CD14-positive monocyte (primary cell): Measurements from ENCODE around the gene ATXN3. TPM values are rescaled to one million over a fixed set of nuclear protein-coding genes. Genes with fewer than 3 reads are reported as not detected.

ENCODE experiments used
- DNase-seq, 3 donors: peaks; one replicate each; pipeline ENCODE4 v3.0.0-alpha.2; 2011 to 2022
- H2AFZ ChIP-seq: 2 replicates; pipeline ENCODE4 v1.6.0; 2012; ENCODE audit warnings: mild to moderate bottlenecking, low read depth, low read length, inconsistent platforms; ENCODE audit not compliant: insufficient read depth, poor library complexity, severe bottlenecking
- H3K27ac ChIP-seq, 2 donors: 1 replicate in 1 of 2; 2 replicates in 1 of 2; pipeline ENCODE4 v1.5.1; 2012 to 2013; ENCODE audit warnings: low read length in 2 of 2, control low read depth in 1 of 2, inconsistent platforms in 1 of 2, low read depth in 1 of 2, mild to moderate bottlenecking in 1 of 2
- H3K27me3 ChIP-seq, 2 donors: one replicate each; pipeline versions ENCODE4 v1.6.0 to v1.6.1; 2011 to 2013; ENCODE audit warnings: low read length in 2 of 2; ENCODE audit not compliant: control insufficient read depth in 2 of 2, insufficient read depth in 2 of 2
- H3K36me3 ChIP-seq, 2 donors: replicated peaks in 1 of 2; 1 replicate in 1 of 2; 2 replicates in 1 of 2; pipeline versions ENCODE4 v1.5.1 to v1.6.1; 2012 to 2013; ENCODE audit warnings: low read length in 2 of 2, control low read depth in 1 of 2, inconsistent platforms in 1 of 2, mild to moderate bottlenecking in 1 of 2; ENCODE audit not compliant: insufficient read depth in 2 of 2, control insufficient read depth in 1 of 2
- H3K4me1 ChIP-seq, 2 donors: 1 replicate in 1 of 2; 2 replicates in 1 of 2; pipeline versions ENCODE4 v1.5.1 to v1.6.1; 2012 to 2013; ENCODE audit warnings: low read length in 2 of 2, control low read depth in 1 of 2, inconsistent platforms in 1 of 2, mild to moderate bottlenecking in 1 of 2, moderate library complexity in 1 of 2; ENCODE audit not compliant: insufficient read depth in 2 of 2, control insufficient read depth in 1 of 2
- H3K4me2 ChIP-seq: replicated peaks from 2 replicates; pipeline ENCODE3; 2012; ENCODE audit warnings: low read length, moderate library complexity, mild to moderate bottlenecking; ENCODE audit not compliant: poor library complexity, severe bottlenecking; ENCODE audit errors: extremely low read depth
- H3K4me3 ChIP-seq, 3 experiments: fragments of 200-600 bp in 1 of 3; sonication (generic) in 1 of 3; replicated peaks in 1 of 3; 1 replicate in 2 of 3; 2 replicates in 1 of 3; pipeline ENCODE4 v1.5.1; 2011 to 2013; ENCODE audit warnings: low read length in 3 of 3, mild to moderate bottlenecking in 3 of 3, control low read depth in 2 of 3, low read depth in 2 of 3, inconsistent platforms in 1 of 3, moderate library complexity in 1 of 3
- H3K79me2 ChIP-seq: 2 replicates; pipeline ENCODE4 v1.6.0; 2012; ENCODE audit warnings: mild to moderate bottlenecking, control low read depth, inconsistent platforms, low read length, moderate library complexity; ENCODE audit not compliant: insufficient read depth
- H3K9ac ChIP-seq: 2 replicates; pipeline ENCODE4 v1.6.0; 2017; ENCODE audit warnings: low read length, mild to moderate bottlenecking; ENCODE audit not compliant: insufficient read depth, poor library complexity, severe bottlenecking
- H3K9me3 ChIP-seq, 2 donors: replicated peaks in 1 of 2; 1 replicate in 1 of 2; 2 replicates in 1 of 2; pipeline versions ENCODE4 v1.5.1 to v1.6.1; 2012 to 2013; ENCODE audit warnings: low read length in 2 of 2, control low read depth in 1 of 2; ENCODE audit not compliant: control insufficient read depth in 1 of 2, insufficient read depth in 1 of 2
- H4K20me1 ChIP-seq: 2 replicates; pipeline ENCODE4 v1.6.0; 2012; ENCODE audit warnings: mild to moderate bottlenecking, low read length, control low read depth, moderate library complexity; ENCODE audit not compliant: insufficient read depth
- H3K27ac Mint-ChIP-seq, 7 donors: one replicate each; pipeline ENCODE4 v1.8.0; 2020; ENCODE audit warnings: mild to moderate bottlenecking in 7 of 7, mixed read lengths in 7 of 7, moderate library complexity in 6 of 7, inconsistent platforms in 2 of 7
- H3K27me3 Mint-ChIP-seq, 3 donors: one replicate each; pipeline ENCODE4 v1.8.0; 2021 to 2022; ENCODE audit warnings: low read depth in 3 of 3, mild to moderate bottlenecking in 3 of 3, mixed read lengths in 3 of 3, moderate library complexity in 3 of 3, inconsistent platforms in 1 of 3
- H3K36me3 Mint-ChIP-seq, 2 donors: one replicate each; pipeline ENCODE4 v1.8.0; 2020; ENCODE audit warnings: mixed read lengths in 2 of 2, inconsistent platforms in 1 of 2, mild to moderate bottlenecking in 1 of 2
- H3K4me1 Mint-ChIP-seq: one replicate; pipeline ENCODE4 v1.8.0; 2020; ENCODE audit warnings: mild to moderate bottlenecking, mixed read lengths
- H3K4me3 Mint-ChIP-seq, 2 donors: one replicate each; pipeline ENCODE4 v1.8.0; 2020; ENCODE audit warnings: mild to moderate bottlenecking in 2 of 2, mixed read lengths in 2 of 2, moderate library complexity in 1 of 2
- H3K9me3 Mint-ChIP-seq, 7 donors: one replicate each; pipeline ENCODE4 v1.8.0; 2020 to 2022; ENCODE audit warnings: mixed read lengths in 7 of 7, mild to moderate bottlenecking in 6 of 7, moderate library complexity in 6 of 7, inconsistent platforms in 2 of 7
- WGBS: methylation state at CpG from one replicate; pipeline ENCODE4 v1.1.5; 2013; ENCODE audit warnings: missing lambda C conversion rate; ENCODE audit not compliant: insufficient coverage; 5-methylcytosine and 5-hydroxymethylcytosine counted together
- intact Hi-C, 2 donors: fragments of 100-400 bp; cut with micrococcal nuclease; formaldehyde crosslinking; loops; one replicate each; pipeline versions ENCODE4 v1.15.0 to v1.15.1; 2023
- polyA plus RNA-seq, 3 donors: library from polyadenylated mRNA; depleted of rRNA in 1 of 3; unstranded in 2 of 3; stranded (reverse) in 1 of 3; fragments of 300-500 nt in 2 of 3; fragments of >200 nt in 1 of 3; fragmentation: Illumina TruSeq in 2 of 3; gene quantifications; 1 replicate in 2 of 3; 2 replicates in 1 of 3; pipeline ENCODE4 v1.2.3, GENCODE V29; 2012 to 2021
- TF ChIP-seq, protein P1 (sequence below): fragments of 200-600 bp; IDR thresholded peaks from one replicate; pipeline ENCODE4 v1.8.0; 2022; ENCODE audit warnings: antibody characterized with exemption, mild to moderate bottlenecking

Gene ATXN3
- polyA plus RNA-seq, 3 donors = 17.7 to 24.0 (median 18.5) TPM

DNA sequence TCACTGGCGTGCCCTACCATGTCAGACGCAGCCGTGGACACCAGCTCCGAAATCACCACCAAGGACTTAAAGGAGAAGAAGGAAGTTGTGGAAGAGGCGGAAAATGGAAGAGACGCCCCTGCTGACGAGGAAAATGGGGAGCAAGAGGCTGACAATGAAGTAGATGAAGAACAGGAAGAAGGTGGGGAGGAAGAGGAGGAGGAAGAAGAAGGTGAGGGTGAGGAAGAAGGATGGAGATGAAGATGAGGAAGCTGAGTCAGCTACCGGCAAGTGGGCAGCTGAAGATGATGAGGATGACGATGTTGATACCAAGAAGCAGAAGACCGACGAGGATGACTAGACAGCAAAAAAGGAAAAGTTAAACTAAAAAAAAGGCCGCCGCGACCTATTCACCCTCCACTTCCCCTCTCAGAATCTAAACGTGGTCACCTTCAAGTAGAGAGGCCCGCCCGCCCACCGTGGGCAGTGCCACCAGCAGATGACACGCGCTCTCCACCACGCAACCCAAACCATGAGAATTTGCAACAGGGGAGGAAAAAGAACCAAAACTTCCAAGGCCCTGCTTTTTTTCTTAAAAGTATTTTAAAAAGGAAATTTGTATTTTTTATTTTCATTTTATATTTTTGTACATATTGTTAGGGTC lies 79.7 kb downstream of the ATXN3 start:
- Mint-ChIP-seq H3K4me3 (no peak overlapping the region), H3K4me1 (peaks cover 4% of the 10 kb centered on the region), H3K27ac (peak overlapping the region; percentile 8 to 81 (median 54)), H3K27me3 (no peaks in the 10 kb centered on the region), H3K9me3 (peaks cover 0 to 2% (median 0%) of the 10 kb centered on the region in 7 donors), H3K36me3 (peaks cover 48 to 72% of the 10 kb centered on the region in 2 donors)
- Histone ChIP-seq H3K9ac (no peak overlapping the region), H3K4me3 (no peak overlapping the region), H4K20me1 (peaks cover 23% of the 10 kb centered on the region), H2AFZ (no peak overlapping the region), H3K79me2 (peaks cover 23% of the 10 kb centered on the region), H3K9me3 (no peaks in the 10 kb centered on the region), H3K4me1 (no peaks in the 10 kb centered on the region), H3K27me3 (no peaks in the 10 kb centered on the region), H3K36me3 (peaks cover 47 to 86% of the 10 kb centered on the region in 2 donors), H3K27ac (no peak overlapping the region), H3K4me2 (no peak overlapping the region)
- TF ChIP-seq, protein P1, sequence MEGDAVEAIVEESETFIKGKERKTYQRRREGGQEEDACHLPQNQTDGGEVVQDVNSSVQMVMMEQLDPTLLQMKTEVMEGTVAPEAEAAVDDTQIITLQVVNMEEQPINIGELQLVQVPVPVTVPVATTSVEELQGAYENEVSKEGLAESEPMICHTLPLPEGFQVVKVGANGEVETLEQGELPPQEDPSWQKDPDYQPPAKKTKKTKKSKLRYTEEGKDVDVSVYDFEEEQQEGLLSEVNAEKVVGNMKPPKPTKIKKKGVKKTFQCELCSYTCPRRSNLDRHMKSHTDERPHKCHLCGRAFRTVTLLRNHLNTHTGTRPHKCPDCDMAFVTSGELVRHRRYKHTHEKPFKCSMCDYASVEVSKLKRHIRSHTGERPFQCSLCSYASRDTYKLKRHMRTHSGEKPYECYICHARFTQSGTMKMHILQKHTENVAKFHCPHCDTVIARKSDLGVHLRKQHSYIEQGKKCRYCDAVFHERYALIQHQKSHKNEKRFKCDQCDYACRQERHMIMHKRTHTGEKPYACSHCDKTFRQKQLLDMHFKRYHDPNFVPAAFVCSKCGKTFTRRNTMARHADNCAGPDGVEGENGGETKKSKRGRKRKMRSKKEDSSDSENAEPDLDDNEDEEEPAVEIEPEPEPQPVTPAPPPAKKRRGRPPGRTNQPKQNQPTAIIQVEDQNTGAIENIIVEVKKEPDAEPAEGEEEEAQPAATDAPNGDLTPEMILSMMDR = no peak
- intact Hi-C loops = no loop called here
- peak in 1 of 3 donors; percentile 32 for DNase-seq
- WGBS = 92% methylated on average over 7 of the region's 21 CpGs

DNA sequence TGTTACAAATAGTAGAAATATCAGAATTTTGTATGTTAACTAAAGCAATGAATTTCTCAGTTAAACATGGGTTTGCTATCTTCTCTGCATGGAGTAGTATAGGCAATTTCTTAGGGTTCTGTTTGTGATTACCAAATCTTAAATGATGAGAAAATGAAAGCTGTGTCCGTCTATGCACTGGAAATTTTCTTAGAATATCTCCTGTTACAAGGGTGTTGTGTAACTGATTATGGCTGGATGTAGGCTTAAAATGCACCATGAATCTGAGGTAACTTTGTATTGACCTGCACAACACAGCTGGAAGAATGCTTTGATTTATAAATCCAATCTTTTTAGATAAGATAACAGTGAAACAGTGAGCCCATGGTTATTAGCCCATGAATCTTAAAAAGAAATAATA lies 84.3 kb downstream of the ATXN3 start:
- no peak overlapping the region for H3K4me3 Mint-ChIP-seq
- Histone ChIP-seq H2AFZ (no peak overlapping the region), H3K79me2 (peaks cover 10% of the 10 kb centered on the region), H3K36me3 (peaks cover 65 to 88% of the 10 kb centered on the region in 2 donors), H3K4me3 (no peak overlapping the region), H3K9ac (no peak overlapping the region), H3K27ac (no peak overlapping the region), H3K9me3 (no peaks in the 10 kb centered on the region), H3K27me3 (no peaks in the 10 kb centered on the region), H3K4me1 (no peaks in the 10 kb centered on the region), H3K4me2 (no peak overlapping the region), H4K20me1 (peaks cover 15% of the 10 kb centered on the region)
- TF ChIP-seq, protein P1 = no peak
- intact Hi-C loops = no loop called here
- no peak for DNase-seq
- H3K9me3 Mint-ChIP-seq = peaks cover 0 to 2% (median 0%) of the 10 kb centered on the region in 7 donors
- peaks cover 49 to 75% of the 10 kb centered on the region in 2 donors for H3K36me3 Mint-ChIP-seq
- H3K27ac Mint-ChIP-seq = peak overlapping the region in 1 of 7 donors; percentile 10
- no CpG with 5 or more reads among the region's 1 CpG for whole genome bisulfite sequencing
- no peaks in the 10 kb centered on the region for H3K27me3 Mint-ChIP-seq
- peaks cover 4% of the 10 kb centered on the region for H3K4me1 Mint-ChIP-seq
